COLO668 (cell line): ENCODE data around the gene HECTD2.
"Not testable (repeated sequence)": the region's sequence is repeated elsewhere in the genome, so short reads cannot be mapped to it uniquely, and the experiment has no call there.

Experiments
- DNase-seq: peaks from one replicate; lab custom pipeline; 2025; ENCODE audit not compliant: unreplicated experiment; lab: John Stamatoyannopoulos, UW

Gene HECTD2

GRCh38 chr10:91410638-91411371 is 661 bp downstream of the HECTD2 start:
- DNase-seq: no peak

- DNase-seq: no peak
Measured at GRCh38 chr10:91411621-91412020, 1.5 kb downstream of the HECTD2 start.

- no peak for DNase-seq
Measured at GRCh38 chr10:91412354-91413087, 2.4 kb downstream of the HECTD2 start.

GRCh38 chr10:91415816-91416215 is 5.7 kb downstream of the HECTD2 start:
- no peak for DNase-seq

- peak; percentile 8 for DNase-seq
Measured at GRCh38 chr10:91416339-91416855, 6.3 kb downstream of the HECTD2 start.

- no peak for DNase-seq
Measured at GRCh38 chr10:91418416-91418815, 8.3 kb downstream of the HECTD2 start.

- no peak for DNase-seq
Measured at GRCh38 chr10:91420868-91421267, 10.7 kb downstream of the HECTD2 start.

- no peak for DNase-seq
Measured at GRCh38 chr10:91422915-91423314, 12.8 kb downstream of the HECTD2 start.

- no peak for DNase-seq
Measured at GRCh38 chr10:91424016-91424415, 13.9 kb downstream of the HECTD2 start.

GRCh38 chr10:91432175-91432574 is 22.0 kb downstream of the HECTD2 start:
- no peak for DNase-seq

GRCh38 chr10:91433620-91434019 is 23.5 kb downstream of the HECTD2 start:
- DNase-seq: no peak

- DNase-seq: no peak
Measured at GRCh38 chr10:91434041-91434440, 23.9 kb downstream of the HECTD2 start.

- DNase-seq: no peak
Measured at GRCh38 chr10:91435241-91435640, 25.1 kb downstream of the HECTD2 start.

- DNase-seq: not testable (repeated sequence)
Measured at GRCh38 chr10:91438228-91438627, 28.1 kb downstream of the HECTD2 start.

GRCh38 chr10:91444211-91445182 is 34.4 kb downstream of the HECTD2 start:
- no peak for DNase-seq

- DNase-seq: no peak
Measured at GRCh38 chr10:91452063-91452462, 41.9 kb downstream of the HECTD2 start.

GRCh38 chr10:91453535-91453934 is 43.4 kb downstream of the HECTD2 start:
- DNase-seq: no peak

GRCh38 chr10:91455135-91455534 is 45.0 kb downstream of the HECTD2 start:
- not testable (repeated sequence) for DNase-seq

- DNase-seq: no peak
Measured at GRCh38 chr10:91460681-91461080, 50.5 kb downstream of the HECTD2 start.

GRCh38 chr10:91462423-91462822 is 52.3 kb downstream of the HECTD2 start:
- DNase-seq: no peak

- no peak for DNase-seq
Measured at GRCh38 chr10:91464500-91464899, 54.4 kb downstream of the HECTD2 start.
